Measurements from ENCODE around the gene RPL10A. TPM values are rescaled to one million over a fixed set of nuclear protein-coding genes. Genes with fewer than 3 reads are reported as not detected.

Gene RPL10A
- total and polyA plus RNA-seq, 2 of the 13 experiments (the other 11 are each of a cell fraction or from before 2014, with no cell fraction given) = 1,854 to 2,726 TPM

DNA sequence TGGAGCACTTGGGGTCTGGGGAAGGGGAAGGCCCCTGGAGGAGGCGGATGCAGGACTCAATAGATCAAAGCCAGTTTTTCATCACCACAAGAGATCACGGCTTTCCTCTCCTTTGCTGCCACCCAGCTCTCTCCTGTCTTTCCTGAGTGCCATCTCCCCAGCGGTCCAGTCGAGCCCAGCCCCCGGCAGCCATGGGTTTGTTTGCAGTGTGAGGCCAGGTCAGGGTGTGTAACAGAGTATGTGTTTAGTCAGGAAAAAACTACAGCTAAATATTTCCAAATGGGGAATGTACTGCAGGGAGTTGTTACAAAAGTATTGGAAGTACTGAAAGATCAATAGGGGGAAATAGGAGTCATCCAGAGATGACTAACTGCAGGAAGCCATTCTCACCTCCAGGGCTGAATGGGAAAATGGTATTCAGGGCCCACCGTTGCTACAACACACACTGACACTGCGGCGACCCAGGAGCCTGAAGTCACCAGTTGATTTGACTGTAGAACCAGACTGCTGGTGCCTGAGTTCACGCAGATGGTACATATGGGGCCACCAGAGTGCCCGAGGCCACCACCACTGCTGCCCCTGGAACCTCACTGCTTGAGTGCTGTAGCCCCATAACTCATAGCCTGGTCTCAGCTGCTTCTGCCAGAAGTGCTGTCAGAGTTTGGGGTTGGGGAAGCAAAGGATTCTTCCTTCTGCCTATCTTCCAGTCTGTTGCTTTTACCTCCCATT, 39.6 kb upstream of the RPL10A start (continued):
- TF ChIP-seq ZNF367 (CRISPR knock-in tag; IDR thresholded peaks at IDR 0.05; ENCODE audit: borderline replicate concordance) (0 out of 2 replicates have a peak, but pooled peaks have one; percentile 17), SNAPC2 (CRISPR knock-in tag; IDR thresholded peaks at IDR 0.05) (no peak), ZSCAN29 (CRISPR knock-in tag; conservative IDR thresholded peaks at IDR 0.05) (peak; percentile 54; the same call in 1 of the 2 replicates), TAF1 (CRISPR knock-in tag; IDR thresholded peaks at IDR 0.05) (no peak), ZNF749 (CRISPR knock-in tag; IDR thresholded peaks at IDR 0.05; ENCODE audit: borderline replicate concordance) (no peak), CBFB (CRISPR knock-in tag; IDR thresholded peaks at IDR 0.05) (no peak), ISX (CRISPR knock-in tag; conservative IDR thresholded peaks at IDR 0.05) (no peak), EHMT2 (IDR thresholded peaks at IDR 0.05; ENCODE audit: borderline replicate concordance, low read depth, low read length) (no peak), NBN (conservative IDR thresholded peaks at IDR 0.05) (no peak), ZNF234 (CRISPR knock-in tag; conservative IDR thresholded peaks at IDR 0.05) (no peak), SCMH1 (CRISPR knock-in tag; IDR thresholded peaks at IDR 0.05; ENCODE audit: borderline replicate concordance) (no peak), ZNF33A (CRISPR knock-in tag; IDR thresholded peaks at IDR 0.05; ENCODE audit: borderline replicate concordance) (no peak), HOXA9 (CRISPR knock-in tag; IDR thresholded peaks at IDR 0.05; ENCODE audit: borderline replicate concordance) (no peak), ZFYVE20 (CRISPR knock-in tag; IDR thresholded peaks at IDR 0.05; ENCODE audit: borderline replicate concordance, low read depth) (no peak), ZBTB3 (CRISPR knock-in tag; IDR thresholded peaks at IDR 0.05; ENCODE audit: borderline replicate concordance, low read depth) (no peak; the same call in 1 of the 2 replicates)
- TF ChIP-seq, protein P1, sequence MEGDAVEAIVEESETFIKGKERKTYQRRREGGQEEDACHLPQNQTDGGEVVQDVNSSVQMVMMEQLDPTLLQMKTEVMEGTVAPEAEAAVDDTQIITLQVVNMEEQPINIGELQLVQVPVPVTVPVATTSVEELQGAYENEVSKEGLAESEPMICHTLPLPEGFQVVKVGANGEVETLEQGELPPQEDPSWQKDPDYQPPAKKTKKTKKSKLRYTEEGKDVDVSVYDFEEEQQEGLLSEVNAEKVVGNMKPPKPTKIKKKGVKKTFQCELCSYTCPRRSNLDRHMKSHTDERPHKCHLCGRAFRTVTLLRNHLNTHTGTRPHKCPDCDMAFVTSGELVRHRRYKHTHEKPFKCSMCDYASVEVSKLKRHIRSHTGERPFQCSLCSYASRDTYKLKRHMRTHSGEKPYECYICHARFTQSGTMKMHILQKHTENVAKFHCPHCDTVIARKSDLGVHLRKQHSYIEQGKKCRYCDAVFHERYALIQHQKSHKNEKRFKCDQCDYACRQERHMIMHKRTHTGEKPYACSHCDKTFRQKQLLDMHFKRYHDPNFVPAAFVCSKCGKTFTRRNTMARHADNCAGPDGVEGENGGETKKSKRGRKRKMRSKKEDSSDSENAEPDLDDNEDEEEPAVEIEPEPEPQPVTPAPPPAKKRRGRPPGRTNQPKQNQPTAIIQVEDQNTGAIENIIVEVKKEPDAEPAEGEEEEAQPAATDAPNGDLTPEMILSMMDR (CRISPR knock-in tag; IDR thresholded peaks at IDR 0.05) = peak; percentile 38
- TF ChIP-seq, protein P2, sequence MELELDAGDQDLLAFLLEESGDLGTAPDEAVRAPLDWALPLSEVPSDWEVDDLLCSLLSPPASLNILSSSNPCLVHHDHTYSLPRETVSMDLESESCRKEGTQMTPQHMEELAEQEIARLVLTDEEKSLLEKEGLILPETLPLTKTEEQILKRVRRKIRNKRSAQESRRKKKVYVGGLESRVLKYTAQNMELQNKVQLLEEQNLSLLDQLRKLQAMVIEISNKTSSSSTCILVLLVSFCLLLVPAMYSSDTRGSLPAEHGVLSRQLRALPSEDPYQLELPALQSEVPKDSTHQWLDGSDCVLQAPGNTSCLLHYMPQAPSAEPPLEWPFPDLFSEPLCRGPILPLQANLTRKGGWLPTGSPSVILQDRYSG (CRISPR knock-in tag; IDR thresholded peaks at IDR 0.05) = no peak
- TF ChIP-seq, protein P3, sequence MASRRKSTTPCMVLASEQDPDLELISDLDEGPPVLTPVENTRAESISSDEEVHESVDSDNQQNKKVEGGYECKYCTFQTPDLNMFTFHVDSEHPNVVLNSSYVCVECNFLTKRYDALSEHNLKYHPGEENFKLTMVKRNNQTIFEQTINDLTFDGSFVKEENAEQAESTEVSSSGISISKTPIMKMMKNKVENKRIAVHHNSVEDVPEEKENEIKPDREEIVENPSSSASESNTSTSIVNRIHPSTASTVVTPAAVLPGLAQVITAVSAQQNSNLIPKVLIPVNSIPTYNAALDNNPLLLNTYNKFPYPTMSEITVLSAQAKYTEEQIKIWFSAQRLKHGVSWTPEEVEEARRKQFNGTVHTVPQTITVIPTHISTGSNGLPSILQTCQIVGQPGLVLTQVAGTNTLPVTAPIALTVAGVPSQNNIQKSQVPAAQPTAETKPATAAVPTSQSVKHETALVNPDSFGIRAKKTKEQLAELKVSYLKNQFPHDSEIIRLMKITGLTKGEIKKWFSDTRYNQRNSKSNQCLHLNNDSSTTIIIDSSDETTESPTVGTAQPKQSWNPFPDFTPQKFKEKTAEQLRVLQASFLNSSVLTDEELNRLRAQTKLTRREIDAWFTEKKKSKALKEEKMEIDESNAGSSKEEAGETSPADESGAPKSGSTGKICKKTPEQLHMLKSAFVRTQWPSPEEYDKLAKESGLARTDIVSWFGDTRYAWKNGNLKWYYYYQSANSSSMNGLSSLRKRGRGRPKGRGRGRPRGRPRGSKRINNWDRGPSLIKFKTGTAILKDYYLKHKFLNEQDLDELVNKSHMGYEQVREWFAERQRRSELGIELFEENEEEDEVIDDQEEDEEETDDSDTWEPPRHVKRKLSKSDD (CRISPR knock-in tag; IDR thresholded peaks at IDR 0.05; ENCODE audit: low read depth) = no peak; the same call in 1 of the 2 replicates
- TF ChIP-seq, protein P4, sequence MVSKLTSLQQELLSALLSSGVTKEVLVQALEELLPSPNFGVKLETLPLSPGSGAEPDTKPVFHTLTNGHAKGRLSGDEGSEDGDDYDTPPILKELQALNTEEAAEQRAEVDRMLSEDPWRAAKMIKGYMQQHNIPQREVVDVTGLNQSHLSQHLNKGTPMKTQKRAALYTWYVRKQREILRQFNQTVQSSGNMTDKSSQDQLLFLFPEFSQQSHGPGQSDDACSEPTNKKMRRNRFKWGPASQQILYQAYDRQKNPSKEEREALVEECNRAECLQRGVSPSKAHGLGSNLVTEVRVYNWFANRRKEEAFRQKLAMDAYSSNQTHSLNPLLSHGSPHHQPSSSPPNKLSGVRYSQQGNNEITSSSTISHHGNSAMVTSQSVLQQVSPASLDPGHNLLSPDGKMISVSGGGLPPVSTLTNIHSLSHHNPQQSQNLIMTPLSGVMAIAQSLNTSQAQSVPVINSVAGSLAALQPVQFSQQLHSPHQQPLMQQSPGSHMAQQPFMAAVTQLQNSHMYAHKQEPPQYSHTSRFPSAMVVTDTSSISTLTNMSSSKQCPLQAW (CRISPR knock-in tag; IDR thresholded peaks at IDR 0.05) = peak; percentile 66
- TF ChIP-seq, protein P5, sequence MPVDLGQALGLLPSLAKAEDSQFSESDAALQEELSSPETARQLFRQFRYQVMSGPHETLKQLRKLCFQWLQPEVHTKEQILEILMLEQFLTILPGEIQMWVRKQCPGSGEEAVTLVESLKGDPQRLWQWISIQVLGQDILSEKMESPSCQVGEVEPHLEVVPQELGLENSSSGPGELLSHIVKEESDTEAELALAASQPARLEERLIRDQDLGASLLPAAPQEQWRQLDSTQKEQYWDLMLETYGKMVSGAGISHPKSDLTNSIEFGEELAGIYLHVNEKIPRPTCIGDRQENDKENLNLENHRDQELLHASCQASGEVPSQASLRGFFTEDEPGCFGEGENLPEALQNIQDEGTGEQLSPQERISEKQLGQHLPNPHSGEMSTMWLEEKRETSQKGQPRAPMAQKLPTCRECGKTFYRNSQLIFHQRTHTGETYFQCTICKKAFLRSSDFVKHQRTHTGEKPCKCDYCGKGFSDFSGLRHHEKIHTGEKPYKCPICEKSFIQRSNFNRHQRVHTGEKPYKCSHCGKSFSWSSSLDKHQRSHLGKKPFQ (CRISPR knock-in tag; IDR thresholded peaks at IDR 0.05; ENCODE audit: insufficient replicate concordance) = no peak
